ENCODE measurements around the gene CD300LG. TPM values are rescaled to one million over a fixed set of nuclear protein-coding genes. Genes with fewer than 3 reads are reported as not detected.

CD300LG gene
- total RNA-seq, 1 experiment from 2014 or later: not detected

- Histone ChIP-seq H3K27me3 (ENCODE audit: insufficient read depth, low read depth) (peaks cover 39% of the 10 kb centered on the region; the same call in 1 of the 2 replicates), H3K4me1 (replicated peaks; ENCODE audit: insufficient read depth) (no peaks in the 10 kb centered on the region), H3K4me2 (no peak overlapping the region), H3K4me3 (no peak overlapping the region), H4K20me1 (ENCODE audit: insufficient read depth) (no peaks in the 10 kb centered on the region), H3K79me2 (ENCODE audit: low read depth) (no peaks in the 10 kb centered on the region), H3F3A (ENCODE audit: insufficient read depth, low read depth) (no peaks in the 10 kb centered on the region), H3K9me3 (ENCODE audit: insufficient read depth, low read depth) (no peaks in the 10 kb centered on the region), H2AFZ (no peak overlapping the region), H3K36me3 (ENCODE audit: low read depth) (no peaks in the 10 kb centered on the region), H3K9me2 (ENCODE audit: insufficient read depth) (no peaks in the 10 kb centered on the region), H3K27ac (no peak overlapping the region)
- intact Hi-C loops (cut with micrococcal nuclease; ENCODE audit: unreplicated experiment): no loop called here
- no peak for TF ChIP-seq EZH2 (IDR thresholded peaks at IDR 0.05; ENCODE audit: low read depth)
- TF ChIP-seq CTCF (conservative IDR thresholded peaks at IDR 0.05): no peak
- DNase-seq: no peak
- CTCF ChIA-PET: no interaction called here
- BruUV-seq (replicated peaks): no TSS peak
- POLR2A ChIA-PET (ENCODE audit: unreplicated experiment): no interaction called here
Observed at GRCh38 chr17:43852571-43852970, 5.6 kb downstream of the CD300LG start.

GRCh38 chr17:43853546-43853945 lies 6.6 kb downstream of the CD300LG start:
- Histone ChIP-seq H3K27ac (no peak overlapping the region), H2AFZ (no peak overlapping the region), H3K4me1 (replicated peaks; ENCODE audit: insufficient read depth) (no peaks in the 10 kb centered on the region), H3K79me2 (ENCODE audit: low read depth) (no peaks in the 10 kb centered on the region), H4K20me1 (ENCODE audit: insufficient read depth) (no peaks in the 10 kb centered on the region), H3K4me3 (no peak overlapping the region), H3K36me3 (ENCODE audit: low read depth) (no peaks in the 10 kb centered on the region), H3K9me3 (ENCODE audit: insufficient read depth, low read depth) (no peaks in the 10 kb centered on the region), H3K9me2 (ENCODE audit: insufficient read depth) (no peaks in the 10 kb centered on the region), H3K4me2 (no peak overlapping the region), H3F3A (ENCODE audit: insufficient read depth, low read depth) (no peaks in the 10 kb centered on the region), H3K27me3 (ENCODE audit: insufficient read depth, low read depth) (peaks cover 46% of the 10 kb centered on the region; the same call in 1 of the 2 replicates)
- intact Hi-C loops (cut with micrococcal nuclease; ENCODE audit: unreplicated experiment): no loop called here
- no peak for DNase-seq
- ChIA-PET CTCF (no interaction called here), POLR2A (ENCODE audit: unreplicated experiment) (no interaction called here)
- TF ChIP-seq CTCF (conservative IDR thresholded peaks at IDR 0.05) (no peak), EZH2 (IDR thresholded peaks at IDR 0.05; ENCODE audit: low read depth) (no peak)
- no TSS peak for BruUV-seq (replicated peaks)

GRCh38 chr17:43854498-43854897 lies 7.5 kb downstream of the CD300LG start:
- POLR2A ChIA-PET (ENCODE audit: unreplicated experiment): no interaction called here
- intact Hi-C loops (cut with micrococcal nuclease; ENCODE audit: unreplicated experiment): no loop called here
- H3K4me2 ChIP-seq: no peak overlapping the region
- H3K4me1 ChIP-seq (replicated peaks; ENCODE audit: insufficient read depth): no peaks in the 10 kb centered on the region
- H3K9me2 ChIP-seq (ENCODE audit: insufficient read depth): no peaks in the 10 kb centered on the region
- TF ChIP-seq CTCF (conservative IDR thresholded peaks at IDR 0.05) (no peak), EZH2 (IDR thresholded peaks at IDR 0.05; ENCODE audit: low read depth) (no peak)
- H3K9me3 ChIP-seq (ENCODE audit: insufficient read depth, low read depth): no peaks in the 10 kb centered on the region
- peaks cover 53% of the 10 kb centered on the region; the same call in 1 of the 2 replicates for H3K27me3 ChIP-seq (ENCODE audit: insufficient read depth, low read depth)
- no peak overlapping the region for H3K27ac ChIP-seq
- H3K36me3 ChIP-seq (ENCODE audit: low read depth): no peaks in the 10 kb centered on the region
- H3F3A ChIP-seq (ENCODE audit: insufficient read depth, low read depth): no peaks in the 10 kb centered on the region
- H3K4me3 ChIP-seq: no peak overlapping the region
- no TSS peak for BruUV-seq (replicated peaks)
- no peaks in the 10 kb centered on the region for H3K79me2 ChIP-seq (ENCODE audit: low read depth)
- no peaks in the 10 kb centered on the region for H4K20me1 ChIP-seq (ENCODE audit: insufficient read depth)
- DNase-seq: no peak
- no peak overlapping the region for H2AFZ ChIP-seq
- CTCF ChIA-PET: interaction anchor here (0.7 kb wide), 1 partner anchor 371 kb away, joined by 6 read pairs; the partner anchor contains the start of gene DHX8
